GM21717 (cell line): Measurements from ENCODE around the gene MYCT1.

Experiments used
- ATAC-seq: cut with Tn5 transposase; IDR thresholded peaks from one replicate; pipeline ENCODE4 v1.9.1; 2021; ENCODE audit warnings: mild to moderate bottlenecking, moderate library complexity; ENCODE audit not compliant: unreplicated experiment

The MYCT1 gene

GRCh38 chr6:152720974-152721373, 23.3 kb downstream of the MYCT1 start:
- ATAC-seq: no peak

- no peak for ATAC-seq
These were observed 24.3 kb downstream of the MYCT1 start for GRCh38 chr6:152721956-152722355.

DNA sequence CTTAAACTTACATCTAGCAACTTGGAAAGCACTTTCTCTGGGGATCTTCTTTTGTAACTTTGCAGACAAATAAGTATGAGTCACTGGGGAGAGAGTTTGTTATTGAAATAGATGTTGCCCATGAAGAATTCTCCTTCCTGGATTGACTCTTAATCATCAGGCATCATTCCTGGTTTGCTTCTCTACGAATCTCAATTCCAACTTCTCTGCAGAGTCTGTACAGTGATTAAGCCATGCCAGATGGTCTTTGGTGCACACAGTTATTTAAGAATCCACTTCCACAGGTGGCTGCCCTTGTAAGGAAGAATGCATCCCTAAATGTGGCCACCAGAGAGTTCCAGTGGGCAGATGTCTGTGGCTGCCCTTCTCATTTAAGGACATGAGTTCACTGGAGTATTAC, 25.7 kb downstream of the MYCT1 start:
- no peak for ATAC-seq

GRCh38 chr6:152726313-152726712, 28.6 kb downstream of the MYCT1 start:
- ATAC-seq: no peak

DNA sequence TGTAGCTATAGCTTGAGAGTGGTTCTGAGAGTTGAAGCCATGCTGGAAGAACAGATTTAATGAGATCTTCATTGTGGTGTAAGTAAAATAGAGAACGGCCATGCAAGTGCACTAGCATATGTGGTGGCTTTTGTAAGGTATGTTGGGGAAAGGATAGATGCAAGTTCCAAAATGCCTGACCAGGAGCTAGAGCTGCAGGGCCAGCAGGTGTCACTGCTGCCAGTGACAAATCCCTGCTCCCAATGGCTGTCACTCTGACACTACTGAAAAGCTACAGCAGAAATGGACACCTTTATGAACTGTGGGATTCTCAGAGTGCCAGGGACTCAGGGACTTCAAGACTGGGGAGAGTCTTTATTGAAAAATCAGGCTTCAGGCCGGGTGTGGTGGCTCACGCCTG, 29.8 kb downstream of the MYCT1 start:
- no peak for ATAC-seq

- ATAC-seq: no peak
These were observed 36.9 kb downstream of the MYCT1 start for GRCh38 chr6:152734630-152735029.

DNA sequence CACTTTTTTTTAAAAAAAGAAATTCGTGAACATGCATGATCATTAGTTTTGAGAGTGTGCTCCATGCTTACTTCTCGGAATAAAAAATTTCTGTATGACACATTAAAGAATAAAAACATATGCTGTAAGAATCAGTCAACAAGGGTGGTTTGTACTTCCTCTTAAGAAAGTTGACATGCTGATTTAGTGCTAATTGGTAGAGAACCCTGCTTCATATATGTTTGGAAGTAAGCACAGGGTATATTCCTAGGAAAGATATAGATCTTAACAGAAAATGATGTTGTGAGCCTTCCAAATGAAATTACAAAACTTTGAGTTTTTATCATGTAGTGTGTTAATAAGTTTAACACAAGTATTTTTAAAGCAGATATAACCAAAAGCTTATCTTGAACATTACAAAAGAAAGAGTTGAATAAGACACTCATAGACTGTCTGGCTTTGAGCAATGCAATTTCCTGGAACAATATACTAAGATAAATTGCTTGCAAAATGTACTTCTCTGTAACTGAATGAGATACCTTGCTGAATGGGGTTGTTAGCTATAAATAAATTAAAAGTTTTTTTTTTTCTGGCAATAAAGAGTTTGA, 39.1 kb downstream of the MYCT1 start:
- ATAC-seq: no peak

DNA sequence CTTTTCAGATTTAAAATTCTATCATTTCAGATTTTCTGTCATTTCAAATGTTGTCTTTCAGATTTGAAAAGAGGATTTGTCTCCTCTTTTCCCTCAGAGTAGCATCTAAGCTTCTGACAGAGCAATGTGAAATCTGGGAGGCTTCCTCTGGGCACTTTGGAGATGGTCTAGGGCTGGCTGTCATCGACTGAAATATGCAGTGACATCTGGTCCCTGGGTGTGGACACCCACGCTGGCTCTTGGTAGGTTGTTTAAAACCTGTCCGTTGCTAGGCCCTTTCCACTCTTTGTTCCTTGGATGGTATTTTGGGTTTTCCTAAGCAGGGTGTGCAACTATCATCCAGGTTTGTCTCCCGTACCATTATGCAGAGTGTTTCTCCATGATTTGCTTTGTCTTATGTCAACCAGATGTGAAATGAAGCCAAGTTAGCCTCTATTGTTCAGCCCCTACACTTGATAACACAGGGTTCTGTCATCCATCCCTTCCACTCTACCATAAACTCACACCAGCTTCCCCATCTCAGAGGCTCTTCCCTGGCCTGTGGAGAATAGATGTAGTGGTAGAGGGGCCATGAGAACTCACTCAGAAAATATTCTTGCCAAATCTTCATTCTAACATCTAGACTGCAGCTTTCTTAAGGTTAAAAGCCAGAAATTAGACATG, 47.9 kb downstream of the MYCT1 start:
- no peak for ATAC-seq

GRCh38 chr6:152746172-152746553, 48.5 kb downstream of the MYCT1 start:
- no peak for ATAC-seq

GRCh38 chr6:152748843-152749242, 51.1 kb downstream of the MYCT1 start:
- ATAC-seq: no peak

DNA sequence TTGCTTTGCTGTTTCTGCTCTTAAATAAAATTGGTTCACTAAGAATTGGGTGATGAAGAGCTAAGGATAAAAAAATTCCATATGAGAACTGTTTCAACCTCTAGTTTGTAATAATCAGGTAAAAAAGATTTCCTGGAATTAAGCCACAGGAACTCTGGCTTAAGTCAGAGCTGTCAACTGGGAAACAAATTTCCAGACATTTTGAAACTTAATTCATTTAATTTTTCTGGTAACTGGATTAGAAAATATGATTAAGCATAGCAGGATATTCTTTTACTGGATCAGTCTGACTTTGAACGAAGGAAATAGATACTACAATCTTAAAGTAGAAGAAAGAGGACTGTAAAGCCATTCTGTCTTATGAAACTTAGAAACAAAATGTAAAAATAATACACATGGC, 51.6 kb downstream of the MYCT1 start:
- ATAC-seq: no peak

GRCh38 chr6:152750694-152751093, 53.0 kb downstream of the MYCT1 start, which contains the start of gene VIP:
Gene VIP (plus strand): TSS chr6:152750797. CDS start chr6:152752178, 1,381 bp downstream.
- no peak for ATAC-seq

DNA sequence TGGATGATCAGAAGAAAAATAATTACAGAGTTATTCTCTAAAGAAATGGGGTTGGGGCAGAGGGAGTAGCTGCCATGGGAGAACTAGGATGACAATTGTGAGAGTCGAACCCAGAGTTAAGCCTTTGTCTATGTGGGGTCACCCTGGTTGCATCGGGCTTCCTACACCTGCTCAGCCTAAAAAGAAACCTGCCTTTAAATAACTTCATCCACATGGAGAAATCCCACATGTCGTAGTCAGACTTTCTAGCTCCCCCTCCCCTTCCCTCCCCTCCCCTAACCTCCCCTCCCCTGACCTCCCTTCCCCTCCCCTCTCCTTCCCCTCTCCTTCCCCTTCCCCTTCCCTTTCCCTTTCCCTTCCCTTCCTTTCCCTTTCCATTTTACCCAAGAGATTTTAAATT, 67.6 kb downstream of the MYCT1 start:
- ATAC-seq: no peak

- no peak for ATAC-seq
These were observed 71.5 kb downstream of the MYCT1 start for GRCh38 chr6:152769159-152769558.

GRCh38 chr6:152769993-152770392, 72.3 kb downstream of the MYCT1 start:
- no peak for ATAC-seq

DNA sequence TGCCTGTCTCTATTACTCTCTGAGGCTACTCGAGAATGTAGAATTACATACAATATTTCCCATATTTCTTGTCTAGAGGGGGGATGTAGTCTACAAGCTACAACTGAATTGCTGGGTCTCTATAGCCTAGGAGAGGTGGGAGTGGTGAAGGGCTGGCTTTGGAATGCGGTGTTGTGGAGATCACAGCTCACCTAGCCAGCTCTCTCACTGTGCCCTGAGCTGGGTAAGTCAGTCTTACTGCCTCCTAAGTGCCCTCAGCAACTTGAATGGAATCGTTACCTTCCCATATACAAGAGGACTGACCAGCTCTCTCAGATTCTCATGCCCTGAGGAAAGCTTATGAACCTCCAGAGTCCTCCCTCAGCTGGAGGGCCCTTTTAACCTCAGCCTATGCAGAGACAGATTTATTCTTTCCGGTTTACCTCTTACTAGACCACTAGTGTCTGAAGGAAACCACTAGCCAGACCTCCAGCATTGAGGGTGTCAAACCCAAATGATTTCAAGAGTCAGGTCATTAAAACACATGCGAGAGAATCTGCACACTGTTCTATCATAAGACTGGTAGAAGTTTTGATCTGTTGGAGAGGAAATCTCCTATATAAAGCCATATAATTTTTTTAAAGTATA, 73.5 kb downstream of the MYCT1 start:
- ATAC-seq: no peak
